Tibial nerve (tissue), 4 donors: ENCODE results near the gene RFPL2. TPM values are rescaled to one million over a fixed set of nuclear protein-coding genes. Genes with fewer than 3 reads are reported as not detected.

Experiments used
- DNase-seq, 2 donors: peaks; one replicate each; pipeline ENCODE4 v3.0.0-alpha.2; 2019; ENCODE audit warnings: low spot score in 2 of 2
- H3K27ac ChIP-seq, 4 donors: fragments of 200-600 bp; sonication (generic) in 3 of 4; one replicate each; pipeline ENCODE4 v1.5.1; 2017 to 2019; ENCODE audit warnings: mild to moderate bottlenecking in 1 of 4
- H3K27me3 ChIP-seq, 2 donors: fragments of 200-600 bp; sonication (generic) in 1 of 2; one replicate each; pipeline versions ENCODE4 v1.5.1 to v1.6.0; 2017 to 2019
- H3K36me3 ChIP-seq, 3 donors: fragments of 200-600 bp; sonication (generic); one replicate each; pipeline ENCODE4 v1.5.1; 2018 to 2019
- H3K4me1 ChIP-seq, 4 donors: fragments of 200-600 bp; sonication (generic) in 3 of 4; one replicate each; pipeline ENCODE4 v1.5.1; 2017 to 2019
- H3K4me3 ChIP-seq, 4 donors: fragments of 200-600 bp; sonication (generic) in 3 of 4; one replicate each; pipeline ENCODE4 v1.5.1; 2017 to 2019; ENCODE audit warnings: mild to moderate bottlenecking in 1 of 4, moderate library complexity in 1 of 4
- H3K9me3 ChIP-seq, 4 donors: fragments of 200-600 bp; sonication (generic) in 3 of 4; one replicate each; pipeline ENCODE4 v1.5.1; 2017 to 2019
- EP300 ChIP-seq, 2 donors: sonication (generic); formaldehyde crosslinking; IDR thresholded peaks; one replicate each; pipeline ENCODE4 v1.6.1; 2017; ENCODE audit warnings: antibody characterized with exemption in 2 of 2, mild to moderate bottlenecking in 1 of 2
- POLR2A ChIP-seq, 2 donors: fragments of 450-650 bp; IDR thresholded peaks; one replicate each; pipeline ENCODE4 v1.6.1; 2017; ENCODE audit warnings: antibody characterized with exemption in 2 of 2, mild to moderate bottlenecking in 2 of 2, moderate library complexity in 2 of 2
- WGBS, 2 donors: methylation state at CpG; one replicate each; pipeline ENCODE4 v1.1.5; 2018; 5-methylcytosine and 5-hydroxymethylcytosine counted together
- total RNA-seq, 4 donors: library from RNA; depleted of rRNA; stranded (reverse); fragments of >200 nt; gene quantifications; one replicate each; pipeline ENCODE4 v1.1.0, GENCODE V29; 2016
- TF ChIP-seq, protein P1 (sequence below), 5 experiments: fragments of 200-600 bp in 3 of 5; fragments of 450-650 bp in 2 of 5; sonication (generic) in 3 of 5; IDR thresholded peaks; one replicate each; pipeline ENCODE4 v1.5.1; 2016 to 2019; ENCODE audit warnings: antibody characterized with exemption in 5 of 5, mild to moderate bottlenecking in 3 of 5, moderate library complexity in 2 of 5

The RFPL2 gene
- total RNA-seq, 4 donors from 2014 or later: not detected

GRCh38 chr22:32232191-32232830, 27.4 kb upstream of the RFPL2 start:
- no peaks in the 10 kb centered on the region for H3K36me3 ChIP-seq
- no peaks in the 10 kb centered on the region for H3K27me3 ChIP-seq
- no peaks in the 10 kb centered on the region for H3K9me3 ChIP-seq
- DNase-seq: no peak
- H3K4me1 ChIP-seq: no peaks in the 10 kb centered on the region
- WGBS, 2 donors: 42 to 47% methylated on average over 5 of the region's 5 CpGs
- TF ChIP-seq POLR2A (IDR thresholded peaks at IDR 0.05): no peak
- H3K4me3 ChIP-seq: no peak overlapping the region
- H3K27ac ChIP-seq: no peak overlapping the region

DNA sequence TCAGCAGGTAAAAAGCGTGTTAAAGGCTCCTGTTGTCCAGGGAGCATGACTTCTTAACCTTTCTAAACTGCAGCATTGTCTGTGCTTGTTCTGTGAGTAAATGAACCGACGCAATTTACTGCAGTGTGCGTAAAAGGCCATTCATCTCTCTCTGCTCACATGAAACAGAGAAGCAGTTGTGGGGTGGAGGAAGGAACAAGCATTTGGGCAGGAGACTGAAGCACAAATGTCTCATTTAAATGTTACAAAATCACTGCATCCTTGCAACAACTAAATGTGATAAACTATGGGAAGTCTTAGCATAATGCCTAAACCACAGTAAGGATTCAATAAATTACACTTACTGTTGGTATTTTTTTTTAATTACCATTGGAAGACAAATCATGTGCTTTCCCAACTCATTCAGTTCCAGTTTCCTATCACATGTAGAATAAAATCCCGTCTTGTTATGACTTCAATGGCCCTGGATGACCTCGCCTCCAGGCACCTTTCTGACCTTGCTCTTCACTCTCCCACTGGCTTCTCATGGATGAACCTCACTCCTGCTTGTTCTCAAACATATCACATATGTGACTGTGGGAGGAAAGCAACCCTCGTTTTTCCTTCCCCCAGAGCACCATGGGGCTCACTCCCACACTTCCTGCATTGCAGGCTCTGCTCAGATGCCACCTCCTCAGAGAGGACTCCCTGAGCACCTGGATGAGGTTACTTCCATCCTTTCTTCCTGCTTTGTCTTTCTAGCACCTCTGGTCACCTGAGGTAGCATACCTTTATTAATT, 21.6 kb upstream of the RFPL2 start:
- WGBS, 2 donors: 37 to 40% methylated on average over 7 of the region's 7 CpGs
- Histone ChIP-seq H3K9me3 (no peaks in the 10 kb centered on the region), H3K36me3 (no peaks in the 10 kb centered on the region), H3K27me3 (peaks cover 0 to 6% of the 10 kb centered on the region in 2 donors), H3K27ac (no peak overlapping the region), H3K4me3 (no peak overlapping the region), H3K4me1 (no peaks in the 10 kb centered on the region)
- TF ChIP-seq, protein P1, sequence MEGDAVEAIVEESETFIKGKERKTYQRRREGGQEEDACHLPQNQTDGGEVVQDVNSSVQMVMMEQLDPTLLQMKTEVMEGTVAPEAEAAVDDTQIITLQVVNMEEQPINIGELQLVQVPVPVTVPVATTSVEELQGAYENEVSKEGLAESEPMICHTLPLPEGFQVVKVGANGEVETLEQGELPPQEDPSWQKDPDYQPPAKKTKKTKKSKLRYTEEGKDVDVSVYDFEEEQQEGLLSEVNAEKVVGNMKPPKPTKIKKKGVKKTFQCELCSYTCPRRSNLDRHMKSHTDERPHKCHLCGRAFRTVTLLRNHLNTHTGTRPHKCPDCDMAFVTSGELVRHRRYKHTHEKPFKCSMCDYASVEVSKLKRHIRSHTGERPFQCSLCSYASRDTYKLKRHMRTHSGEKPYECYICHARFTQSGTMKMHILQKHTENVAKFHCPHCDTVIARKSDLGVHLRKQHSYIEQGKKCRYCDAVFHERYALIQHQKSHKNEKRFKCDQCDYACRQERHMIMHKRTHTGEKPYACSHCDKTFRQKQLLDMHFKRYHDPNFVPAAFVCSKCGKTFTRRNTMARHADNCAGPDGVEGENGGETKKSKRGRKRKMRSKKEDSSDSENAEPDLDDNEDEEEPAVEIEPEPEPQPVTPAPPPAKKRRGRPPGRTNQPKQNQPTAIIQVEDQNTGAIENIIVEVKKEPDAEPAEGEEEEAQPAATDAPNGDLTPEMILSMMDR (IDR thresholded peaks at IDR 0.05): no peak
- no peak for DNase-seq

DNA sequence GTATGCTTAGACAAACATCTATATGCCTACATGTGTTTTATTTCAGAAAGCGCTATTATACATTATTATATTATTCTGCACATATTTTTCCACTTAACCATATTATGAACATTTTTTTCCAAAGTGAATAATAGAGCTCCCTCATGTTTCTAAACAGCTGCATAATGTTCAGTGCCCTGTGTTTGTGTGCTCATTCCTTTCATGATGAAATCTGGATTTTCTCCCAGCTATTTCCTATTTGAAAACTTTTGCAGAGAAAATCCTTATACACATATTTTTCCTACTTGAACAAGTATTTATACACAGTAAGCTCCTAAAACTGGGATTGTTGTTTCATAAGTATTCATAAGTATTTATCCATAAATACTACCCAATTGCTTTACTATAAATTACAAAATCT, 18.1 kb upstream of the RFPL2 start:
- WGBS, 2 donors: 40 to 61% methylated on average over 1 of the region's 1 CpG
- no peaks in the 10 kb centered on the region for H3K36me3 ChIP-seq
- H3K4me1 ChIP-seq: no peaks in the 10 kb centered on the region
- no peak overlapping the region for H3K27ac ChIP-seq
- H3K27me3 ChIP-seq: peaks cover 0 to 6% of the 10 kb centered on the region in 2 donors
- H3K9me3 ChIP-seq: no peaks in the 10 kb centered on the region
- no peak overlapping the region for H3K4me3 ChIP-seq
- TF ChIP-seq POLR2A (IDR thresholded peaks at IDR 0.05): no peak
- no peak for TF ChIP-seq EP300 (IDR thresholded peaks at IDR 0.05)
- TF ChIP-seq, protein P1 (IDR thresholded peaks at IDR 0.05): no peak
- DNase-seq: no peak

DNA sequence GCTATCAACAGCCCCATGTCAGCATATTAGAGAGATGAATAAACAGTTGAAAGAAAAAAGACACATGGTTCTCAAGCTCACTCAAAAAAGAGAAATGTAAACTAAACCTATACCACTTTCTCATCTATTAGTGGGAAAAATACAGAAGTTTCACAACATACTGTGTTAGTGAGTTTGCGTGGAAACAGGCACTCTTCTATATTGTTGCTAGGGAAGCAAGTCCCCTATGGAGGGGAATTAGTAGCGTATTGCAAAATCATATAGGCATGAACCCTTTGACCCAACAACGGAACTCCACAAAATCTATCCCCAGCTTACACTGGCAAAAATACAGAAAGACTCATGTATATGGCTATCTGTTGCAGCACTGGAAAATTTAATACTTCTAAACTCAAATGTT, 14.2 kb upstream of the RFPL2 start:
- H3K4me3 ChIP-seq: no peak overlapping the region
- TF ChIP-seq POLR2A (IDR thresholded peaks at IDR 0.05) (no peak), EP300 (IDR thresholded peaks at IDR 0.05) (no peak)
- TF ChIP-seq, protein P1 (IDR thresholded peaks at IDR 0.05): no peak
- WGBS, 2 donors: 78 to 84% methylated on average over 3 of the region's 3 CpGs

DNA sequence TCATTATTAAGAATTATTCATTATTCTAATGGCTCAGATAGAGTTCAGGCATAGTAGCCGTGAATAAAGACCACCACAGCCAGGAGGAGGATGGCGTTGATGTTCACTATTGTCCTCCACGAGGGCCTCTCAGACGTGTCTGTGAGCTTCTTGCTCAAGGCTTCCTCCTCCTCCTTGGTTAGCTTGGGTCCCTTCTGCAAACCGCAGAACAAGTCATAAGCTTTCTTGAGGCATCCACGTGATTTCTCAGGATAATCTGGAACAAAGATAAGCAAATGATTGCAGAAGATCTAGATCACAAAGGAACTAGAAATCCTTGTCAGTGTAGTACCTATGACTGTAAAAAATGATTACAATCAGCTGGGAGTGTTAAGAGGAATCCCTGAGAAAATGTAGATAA, 13.6 kb upstream of the RFPL2 start:
- Histone ChIP-seq H3K4me3 (no peak overlapping the region), H3K36me3 (no peaks in the 10 kb centered on the region), H3K4me1 (no peaks in the 10 kb centered on the region), H3K9me3 (no peaks in the 10 kb centered on the region), H3K27me3 (no peaks in the 10 kb centered on the region), H3K27ac (no peak overlapping the region)
- DNase-seq: no peak
- TF ChIP-seq, protein P1 (IDR thresholded peaks at IDR 0.05): no peak
- TF ChIP-seq EP300 (IDR thresholded peaks at IDR 0.05) (peak in 1 of 2 donors; percentile 15), POLR2A (IDR thresholded peaks at IDR 0.05) (no peak)
- 75 to 81% methylated on average over 6 of the region's 6 CpGs for WGBS, 2 donors

More for the DNA sequence above, 14.2 kb upstream of the RFPL2 start:
- Histone ChIP-seq H3K27ac (no peak overlapping the region), H3K27me3 (no peaks in the 10 kb centered on the region), H3K4me1 (no peaks in the 10 kb centered on the region), H3K36me3 (no peaks in the 10 kb centered on the region), H3K9me3 (no peaks in the 10 kb centered on the region)
- DNase-seq: no peak
